ENCODE results near the gene MYO7B.

Gene MYO7B

GRCh38 chr2:127535422-127535901, at the start of gene MYO7B:
Gene MYO7B, plus strand, starts transcription at chr2:127535683. Its CDS starts 24,040 bp downstream, at chr2:127559723.
- in situ Hi-C loops (cut with MboI; ENCODE audit: low pct_unique_long_range_greater_than_20kb, low sequenced_read_pairs): no loop called here
- DNase-seq: no peak

GRCh38 chr2:127485694-127486071, 49.8 kb upstream of the MYO7B start:
- no peak for DNase-seq
- in situ Hi-C loops (cut with MboI; ENCODE audit: low pct_unique_long_range_greater_than_20kb, low sequenced_read_pairs): no loop called here

- DNase-seq: peak; percentile 58
- in situ Hi-C loops (cut with MboI; ENCODE audit: low pct_unique_long_range_greater_than_20kb, low sequenced_read_pairs): no loop called here
Measured at GRCh38 chr2:127486247-127487058, 49.0 kb upstream of the MYO7B start.

GRCh38 chr2:127490283-127490682, 45.2 kb upstream of the MYO7B start:
- DNase-seq: no peak
- in situ Hi-C loops (cut with MboI; ENCODE audit: low pct_unique_long_range_greater_than_20kb, low sequenced_read_pairs): no loop called here

- in situ Hi-C loops (cut with MboI; ENCODE audit: low pct_unique_long_range_greater_than_20kb, low sequenced_read_pairs): no loop called here
- no peak for DNase-seq
Measured at GRCh38 chr2:127498386-127498785, 37.1 kb upstream of the MYO7B start.

GRCh38 chr2:127503491-127503890, 32.0 kb upstream of the MYO7B start:
- in situ Hi-C loops (cut with MboI; ENCODE audit: low pct_unique_long_range_greater_than_20kb, low sequenced_read_pairs): no loop called here
- DNase-seq: no peak

GRCh38 chr2:127504552-127505430, 30.7 kb upstream of the MYO7B start:
- no peak for DNase-seq
- in situ Hi-C loops (cut with MboI; ENCODE audit: low pct_unique_long_range_greater_than_20kb, low sequenced_read_pairs): no loop called here

- in situ Hi-C loops (cut with MboI; ENCODE audit: low pct_unique_long_range_greater_than_20kb, low sequenced_read_pairs): no loop called here
- DNase-seq: no peak
Measured at GRCh38 chr2:127506510-127506909, 29.0 kb upstream of the MYO7B start.

GRCh38 chr2:127508023-127508630, 27.4 kb upstream of the MYO7B start:
- in situ Hi-C loops (cut with MboI; ENCODE audit: low pct_unique_long_range_greater_than_20kb, low sequenced_read_pairs): no loop called here
- DNase-seq: no peak

GRCh38 chr2:127508631-127509034, 26.9 kb upstream of the MYO7B start:
- DNase-seq: peak; percentile 49
- in situ Hi-C loops (cut with MboI; ENCODE audit: low pct_unique_long_range_greater_than_20kb, low sequenced_read_pairs): no loop called here

GRCh38 chr2:127510073-127510472, 25.4 kb upstream of the MYO7B start:
- no peak for DNase-seq
- in situ Hi-C loops (cut with MboI; ENCODE audit: low pct_unique_long_range_greater_than_20kb, low sequenced_read_pairs): no loop called here

- in situ Hi-C loops (cut with MboI; ENCODE audit: low pct_unique_long_range_greater_than_20kb, low sequenced_read_pairs): no loop called here
- no peak for DNase-seq
Measured at GRCh38 chr2:127511090-127511695, 24.3 kb upstream of the MYO7B start.

- in situ Hi-C loops (cut with MboI; ENCODE audit: low pct_unique_long_range_greater_than_20kb, low sequenced_read_pairs): no loop called here
- no peak for DNase-seq
Measured at GRCh38 chr2:127511917-127512316, 23.6 kb upstream of the MYO7B start.

GRCh38 chr2:127512362-127512761, 23.1 kb upstream of the MYO7B start:
- DNase-seq: no peak
- in situ Hi-C loops (cut with MboI; ENCODE audit: low pct_unique_long_range_greater_than_20kb, low sequenced_read_pairs): no loop called here

- DNase-seq: no peak
- in situ Hi-C loops (cut with MboI; ENCODE audit: low pct_unique_long_range_greater_than_20kb, low sequenced_read_pairs): no loop called here
Measured at GRCh38 chr2:127514076-127514475, 21.4 kb upstream of the MYO7B start.

- in situ Hi-C loops (cut with MboI; ENCODE audit: low pct_unique_long_range_greater_than_20kb, low sequenced_read_pairs): no loop called here
- no peak for DNase-seq
Measured at GRCh38 chr2:127514485-127514884, 21.0 kb upstream of the MYO7B start.

GRCh38 chr2:127515383-127515915, 20.0 kb upstream of the MYO7B start:
- in situ Hi-C loops (cut with MboI; ENCODE audit: low pct_unique_long_range_greater_than_20kb, low sequenced_read_pairs): no loop called here
- no peak for DNase-seq

GRCh38 chr2:127516041-127516762, 19.3 kb upstream of the MYO7B start:
- in situ Hi-C loops (cut with MboI; ENCODE audit: low pct_unique_long_range_greater_than_20kb, low sequenced_read_pairs): no loop called here
- no peak for DNase-seq

All from KBM-7 (cell line).